Vagina (tissue), 2 donors: Measurements from ENCODE around the gene GLIPR2.

Experiments used
- POLR2A ChIP-seq, 2 donors: fragments of 450-650 bp; IDR thresholded peaks; one replicate each; pipeline ENCODE4 v1.6.1; 2017; ENCODE audit warnings: antibody characterized with exemption in 2 of 2, mild to moderate bottlenecking in 2 of 2, moderate library complexity in 2 of 2
- TF ChIP-seq, protein P1 (sequence below), 3 experiments: fragments of 450-650 bp in 2 of 3; fragments of 200-600 bp in 1 of 3; sonication (generic) in 1 of 3; IDR thresholded peaks; one replicate each; pipeline ENCODE4 v1.5.1; 2017 to 2019; ENCODE audit warnings: antibody characterized with exemption in 3 of 3, mild to moderate bottlenecking in 2 of 3, moderate library complexity in 2 of 3

DNA sequence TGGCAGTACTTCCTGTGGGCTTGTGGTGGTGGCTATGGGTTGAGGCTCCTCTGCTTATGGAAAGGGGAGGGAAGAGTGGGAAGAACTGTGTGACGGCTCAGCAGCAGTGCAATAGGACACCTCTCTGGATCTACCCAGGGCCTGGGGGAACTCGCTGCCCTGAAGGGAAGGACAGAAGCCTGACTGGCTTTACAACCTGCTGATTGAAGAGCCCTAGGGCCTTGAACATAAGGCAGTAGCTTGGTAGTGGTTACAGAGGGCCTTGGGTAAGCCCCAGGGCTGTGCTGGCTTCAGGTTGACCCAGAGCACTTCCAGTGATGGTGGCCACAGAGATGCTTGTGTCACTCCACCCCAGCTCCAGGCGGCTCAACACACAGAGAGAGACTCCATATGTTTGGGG lies 38.2 kb downstream of the GLIPR2 start:
- TF ChIP-seq, protein P1, sequence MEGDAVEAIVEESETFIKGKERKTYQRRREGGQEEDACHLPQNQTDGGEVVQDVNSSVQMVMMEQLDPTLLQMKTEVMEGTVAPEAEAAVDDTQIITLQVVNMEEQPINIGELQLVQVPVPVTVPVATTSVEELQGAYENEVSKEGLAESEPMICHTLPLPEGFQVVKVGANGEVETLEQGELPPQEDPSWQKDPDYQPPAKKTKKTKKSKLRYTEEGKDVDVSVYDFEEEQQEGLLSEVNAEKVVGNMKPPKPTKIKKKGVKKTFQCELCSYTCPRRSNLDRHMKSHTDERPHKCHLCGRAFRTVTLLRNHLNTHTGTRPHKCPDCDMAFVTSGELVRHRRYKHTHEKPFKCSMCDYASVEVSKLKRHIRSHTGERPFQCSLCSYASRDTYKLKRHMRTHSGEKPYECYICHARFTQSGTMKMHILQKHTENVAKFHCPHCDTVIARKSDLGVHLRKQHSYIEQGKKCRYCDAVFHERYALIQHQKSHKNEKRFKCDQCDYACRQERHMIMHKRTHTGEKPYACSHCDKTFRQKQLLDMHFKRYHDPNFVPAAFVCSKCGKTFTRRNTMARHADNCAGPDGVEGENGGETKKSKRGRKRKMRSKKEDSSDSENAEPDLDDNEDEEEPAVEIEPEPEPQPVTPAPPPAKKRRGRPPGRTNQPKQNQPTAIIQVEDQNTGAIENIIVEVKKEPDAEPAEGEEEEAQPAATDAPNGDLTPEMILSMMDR (IDR thresholded peaks at IDR 0.05), result no peak
- no peak for TF ChIP-seq POLR2A (IDR thresholded peaks at IDR 0.05)
